HG03342 (cell line): ENCODE data around the gene LRMDA.

ENCODE experiments used
- ATAC-seq: cut with Tn5 transposase; IDR thresholded peaks from one replicate; pipeline ENCODE4 v1.9.1; 2021; ENCODE audit warnings: mild to moderate bottlenecking, moderate library complexity; ENCODE audit not compliant: unreplicated experiment

Gene LRMDA

GRCh38 chr10:75694790-75695189 lies 263.4 kb downstream of the LRMDA start:
- no peak for ATAC-seq

DNA sequence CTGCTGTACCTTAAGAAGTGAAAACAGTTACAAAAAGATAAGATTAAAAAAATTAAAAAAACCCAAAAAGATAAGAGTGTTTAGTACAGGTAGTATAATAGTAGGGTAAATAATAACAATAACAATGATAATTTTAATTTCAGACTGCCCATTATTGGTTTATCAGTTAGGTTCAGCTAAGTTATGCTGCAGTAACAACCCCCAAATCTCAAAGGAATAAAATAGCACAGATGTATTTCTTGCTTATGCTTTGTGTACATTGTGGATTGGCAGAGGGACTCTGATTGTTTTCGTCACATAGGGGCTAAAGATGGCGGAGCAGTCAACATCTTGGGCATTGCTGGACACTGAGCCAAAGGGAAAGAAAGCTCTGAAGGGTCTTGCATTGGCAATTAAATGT lies 264.6 kb downstream of the LRMDA start:
- no peak for ATAC-seq

- no peak for ATAC-seq
Measured at GRCh38 chr10:75696536-75696935, 265.1 kb downstream of the LRMDA start.

- ATAC-seq: no peak
Measured at GRCh38 chr10:75703191-75703854, 271.9 kb downstream of the LRMDA start.

DNA sequence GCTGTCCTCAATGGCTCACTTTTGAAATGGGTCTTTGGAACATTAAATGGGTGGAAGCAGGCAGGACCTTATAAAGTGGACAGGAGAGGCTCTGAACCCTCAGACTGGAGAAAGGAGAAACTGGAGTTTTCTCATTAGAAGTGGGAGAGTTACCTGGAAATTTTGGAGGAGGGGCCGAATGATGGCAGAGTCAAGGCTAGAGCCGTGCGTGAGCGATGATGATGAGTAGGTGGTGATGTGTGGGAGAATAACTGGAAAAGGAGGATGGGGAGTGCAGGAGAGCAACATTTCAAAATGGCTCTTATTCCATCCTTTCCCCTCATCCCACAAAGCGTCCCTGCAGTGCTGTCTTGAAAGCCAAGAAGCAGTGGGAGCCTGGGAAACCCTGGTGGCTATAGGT lies 274.0 kb downstream of the LRMDA start:
- ATAC-seq: no peak

DNA sequence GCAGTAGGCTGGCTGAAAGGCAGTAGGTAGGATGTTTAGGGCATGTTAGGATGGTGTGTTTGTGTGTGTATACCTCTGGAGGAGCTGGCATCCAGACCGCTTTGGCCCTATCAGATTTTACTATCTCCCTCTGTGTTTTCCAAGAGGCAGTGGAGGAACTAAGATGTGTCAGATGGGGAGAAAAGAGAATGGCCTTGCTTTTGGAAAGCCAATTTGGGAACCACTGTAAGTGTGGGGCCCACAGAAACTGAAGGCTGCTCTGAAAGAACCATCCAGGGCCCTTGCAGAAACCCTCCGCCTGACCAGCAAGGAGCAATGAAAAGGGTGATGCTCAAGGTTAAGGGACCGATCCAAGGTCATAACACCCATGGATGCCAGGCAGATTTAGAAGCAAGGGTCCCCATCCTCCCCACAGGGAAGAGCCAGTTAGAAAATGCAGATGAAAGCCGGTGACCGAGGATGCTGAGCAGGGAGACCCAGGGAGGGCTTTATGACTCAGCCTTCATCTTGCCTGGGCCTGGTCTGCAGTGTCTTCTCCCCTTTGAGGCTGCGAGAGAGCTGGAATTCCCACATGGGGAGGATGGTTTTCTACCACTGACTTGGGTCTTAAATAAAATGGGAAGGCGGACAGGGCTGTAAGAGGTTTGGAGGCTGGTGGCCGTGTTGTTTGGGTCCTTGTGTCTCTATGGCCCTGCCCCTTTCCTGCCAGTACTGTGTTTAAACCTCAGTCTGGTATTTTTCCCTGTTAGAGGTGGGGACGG lies 275.8 kb downstream of the LRMDA start:
- ATAC-seq: no peak

DNA sequence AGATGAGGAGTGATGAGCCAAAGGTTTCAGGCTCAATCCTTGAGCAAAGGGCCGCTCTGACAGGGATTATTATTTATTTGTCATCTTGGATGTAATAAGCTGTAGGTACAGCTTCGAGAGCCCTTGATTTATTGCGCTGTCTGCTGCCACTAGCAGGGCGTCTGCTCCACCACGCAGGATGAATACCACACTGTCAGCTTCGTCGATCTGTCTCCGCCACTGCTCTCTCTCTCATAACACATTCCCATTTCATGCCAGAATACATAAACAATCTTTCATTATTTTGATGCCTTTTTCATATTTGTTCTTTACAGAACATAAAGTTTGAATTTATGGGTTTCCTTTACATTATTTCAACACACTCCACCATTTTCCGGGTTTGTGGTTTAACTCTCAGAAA lies 276.6 kb downstream of the LRMDA start:
- no peak for ATAC-seq

GRCh38 chr10:75709245-75709644 lies 277.8 kb downstream of the LRMDA start:
- no peak for ATAC-seq

DNA sequence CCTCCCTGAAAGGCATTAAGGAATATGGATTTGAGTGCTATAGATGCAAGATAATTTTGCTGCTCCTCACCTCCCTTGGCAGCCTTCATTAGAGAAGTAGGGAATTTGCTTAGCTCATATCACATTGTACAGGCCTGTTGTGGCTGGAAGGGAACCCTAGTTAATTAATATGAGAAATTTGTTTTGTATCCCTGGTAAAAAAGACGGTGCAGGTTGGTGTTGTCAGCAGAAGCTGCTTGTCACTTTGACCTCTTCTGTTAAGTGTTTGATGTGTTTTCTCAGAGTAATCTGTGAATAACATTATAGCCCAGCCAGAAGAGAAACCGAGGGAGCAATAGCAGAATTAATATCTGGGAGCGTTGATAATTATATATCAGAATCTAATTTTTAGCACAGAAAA lies 278.4 kb downstream of the LRMDA start:
- ATAC-seq: no peak

- no peak for ATAC-seq
Measured at GRCh38 chr10:75712242-75712880, 280.9 kb downstream of the LRMDA start.

- no peak for ATAC-seq
Measured at GRCh38 chr10:75716506-75716905, 285.1 kb downstream of the LRMDA start.

DNA sequence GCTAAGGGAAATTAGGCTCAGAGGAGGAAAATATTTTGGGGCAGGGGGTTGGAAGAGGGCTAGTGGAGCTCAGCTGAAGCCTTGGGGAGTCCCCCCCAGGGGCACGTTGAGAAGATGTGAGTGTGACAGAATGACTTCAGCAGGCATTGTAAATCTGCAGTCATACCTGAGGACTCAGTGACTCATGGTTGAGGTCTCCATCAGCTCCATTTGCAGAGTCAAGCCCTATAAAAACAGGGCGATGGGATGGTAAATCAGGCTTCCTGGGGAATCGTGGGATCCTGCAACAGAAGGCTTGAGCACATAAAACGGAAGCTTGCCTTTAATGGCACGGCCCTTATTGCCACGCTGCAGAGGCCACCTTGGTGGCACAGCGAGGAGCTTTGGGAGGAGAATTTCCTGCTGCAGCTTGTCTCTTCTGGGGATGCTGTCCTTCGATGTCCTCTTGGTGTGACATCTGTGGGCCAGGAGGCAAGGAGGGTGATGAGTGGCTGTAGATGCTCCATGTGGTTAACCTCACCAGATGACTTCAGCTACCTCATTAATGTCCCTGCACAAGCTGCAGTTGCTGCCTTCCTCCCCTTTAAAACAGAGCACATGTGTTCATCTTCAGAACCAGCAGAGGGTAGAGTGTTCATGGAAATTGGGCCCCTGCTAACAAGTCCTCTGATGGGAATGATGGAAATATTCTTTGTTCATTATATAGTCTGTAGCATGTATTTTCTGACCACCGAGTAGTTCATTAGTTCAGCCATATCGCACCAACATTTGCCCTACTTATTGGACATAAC lies 285.9 kb downstream of the LRMDA start:
- no peak for ATAC-seq

- ATAC-seq: no peak
Measured at GRCh38 chr10:75718991-75719390, 287.6 kb downstream of the LRMDA start.

DNA sequence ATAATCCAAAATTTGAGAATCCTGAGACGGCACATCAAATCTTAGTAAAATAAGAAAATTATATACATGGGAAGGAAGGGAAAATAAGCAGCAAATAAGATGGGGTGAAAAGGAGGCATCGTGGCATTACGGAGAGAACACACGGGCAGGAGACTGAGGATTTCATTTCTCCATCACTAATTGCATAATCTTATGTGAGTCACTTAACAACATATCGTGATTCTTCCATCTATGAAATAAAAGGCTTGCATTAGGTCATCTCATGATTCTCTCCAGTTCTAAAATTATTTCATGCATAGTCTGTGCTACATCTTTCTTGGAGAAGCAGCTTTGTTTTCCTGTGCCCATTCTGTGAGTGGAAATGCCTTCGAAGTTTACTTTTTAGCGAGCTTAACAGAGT lies 288.7 kb downstream of the LRMDA start:
- no peak for ATAC-seq

DNA sequence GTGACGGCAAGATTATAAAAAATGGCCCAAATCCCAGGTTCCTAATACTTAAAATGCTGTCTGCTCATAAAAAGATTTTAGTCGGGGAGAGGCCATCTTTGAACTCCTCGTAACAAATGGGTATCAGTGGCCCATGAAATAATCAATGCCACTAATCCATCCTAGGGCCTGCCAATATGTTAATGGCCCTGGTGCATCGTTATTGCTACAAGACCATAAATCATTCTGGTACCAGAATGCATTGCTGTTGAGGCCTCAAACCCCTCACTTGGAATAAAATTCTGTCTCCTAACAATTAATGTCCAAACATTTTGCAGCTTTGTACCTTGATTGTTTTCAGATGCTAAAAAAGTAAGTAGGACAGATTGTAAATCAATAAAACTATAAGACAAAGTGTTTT lies 290.6 kb downstream of the LRMDA start:
- no peak for ATAC-seq

DNA sequence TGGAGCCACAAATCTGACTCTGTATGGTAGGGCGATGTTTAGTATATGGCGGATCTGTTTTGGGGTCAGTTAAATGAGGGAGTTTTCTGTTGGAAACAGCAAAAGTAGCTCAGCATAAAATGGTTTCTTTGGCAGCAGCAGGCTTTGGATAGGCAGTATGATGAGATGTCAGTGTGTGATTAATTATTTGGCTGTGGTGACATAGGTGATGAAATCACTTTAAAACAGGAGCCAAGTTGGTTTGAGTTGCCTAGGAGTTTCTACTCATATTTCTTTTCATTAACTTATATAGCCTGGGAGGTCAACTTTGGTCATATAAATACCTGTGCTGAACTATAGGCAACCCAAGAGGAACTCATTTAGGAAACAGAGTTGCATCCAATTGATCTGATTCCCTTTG lies 291.2 kb downstream of the LRMDA start:
- ATAC-seq: no peak

- ATAC-seq: no peak
Measured at GRCh38 chr10:75723319-75723980, 292.0 kb downstream of the LRMDA start.

DNA sequence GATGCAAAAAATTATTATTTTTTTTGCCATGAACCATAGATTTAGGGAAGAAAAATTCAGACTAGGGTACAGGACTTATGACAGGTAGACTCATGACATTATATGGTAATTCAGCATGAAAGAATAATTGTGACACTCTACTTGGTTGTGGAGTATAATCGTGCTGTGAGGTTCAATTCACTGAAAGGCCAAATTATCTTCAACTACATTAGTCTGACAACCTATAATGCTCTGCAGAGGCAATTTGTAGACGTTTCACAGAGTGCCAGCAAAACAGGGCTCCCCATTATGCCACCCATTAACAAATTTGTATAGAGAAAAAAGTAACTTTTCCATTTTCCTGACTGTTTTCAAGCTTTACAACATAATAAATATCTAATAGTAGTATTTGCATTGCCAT lies 292.6 kb downstream of the LRMDA start:
- no peak for ATAC-seq

GRCh38 chr10:75726522-75727483 lies 295.4 kb downstream of the LRMDA start:
- no peak for ATAC-seq

GRCh38 chr10:75730847-75731246 lies 299.4 kb downstream of the LRMDA start:
- no peak for ATAC-seq
